HG03354 (cell line): ENCODE measurements around the gene CD93.

Experiments used
- ATAC-seq: cut with Tn5 transposase; IDR thresholded peaks from one replicate; pipeline ENCODE4 v1.9.1; 2021; ENCODE audit warnings: mild to moderate bottlenecking; ENCODE audit not compliant: unreplicated experiment, poor library complexity, severe bottlenecking

The CD93 gene

GRCh38 chr20:23121751-23122320, 35.7 kb upstream of the CD93 start:
- ATAC-seq, result no peak

- ATAC-seq, result no peak
These were observed 35.0 kb upstream of the CD93 start for GRCh38 chr20:23120936-23121750.

GRCh38 chr20:23120261-23120660, 34.1 kb upstream of the CD93 start:
- ATAC-seq, result no peak

GRCh38 chr20:23119456-23120216, 33.5 kb upstream of the CD93 start:
- no peak for ATAC-seq

GRCh38 chr20:23118766-23119165, 32.6 kb upstream of the CD93 start:
- no peak for ATAC-seq

- ATAC-seq, result no peak
These were observed 32.0 kb upstream of the CD93 start for GRCh38 chr20:23118144-23118543.

GRCh38 chr20:23117738-23118137, 31.6 kb upstream of the CD93 start:
- ATAC-seq, result no peak

- ATAC-seq, result no peak
These were observed 30.4 kb upstream of the CD93 start for GRCh38 chr20:23116311-23117089.

- ATAC-seq, result no peak
These were observed 29.7 kb upstream of the CD93 start for GRCh38 chr20:23115822-23116221.

- no peak for ATAC-seq
These were observed 28.4 kb upstream of the CD93 start for GRCh38 chr20:23114448-23115082.

- no peak for ATAC-seq
These were observed 27.9 kb upstream of the CD93 start for GRCh38 chr20:23114018-23114417.

- no peak for ATAC-seq
These were observed 26.5 kb upstream of the CD93 start for GRCh38 chr20:23112595-23112994.

- ATAC-seq, result no peak
These were observed 25.8 kb upstream of the CD93 start for GRCh38 chr20:23111944-23112342.

- ATAC-seq, result no peak
These were observed 25.3 kb upstream of the CD93 start for GRCh38 chr20:23111307-23111943.

- no peak for ATAC-seq
These were observed 22.7 kb upstream of the CD93 start for GRCh38 chr20:23108871-23109270.

- no peak for ATAC-seq
These were observed 21.3 kb upstream of the CD93 start for GRCh38 chr20:23107466-23107865.

- ATAC-seq, result no peak
These were observed 20.2 kb upstream of the CD93 start for GRCh38 chr20:23106271-23106851.

- no peak for ATAC-seq
These were observed 19.1 kb upstream of the CD93 start for GRCh38 chr20:23105193-23105592.
